GM23338 (cell line): ENCODE data around the gene CGREF1. TPM values are rescaled to one million over a fixed set of nuclear protein-coding genes. Genes with fewer than 3 reads are reported as not detected.

Source experiments
- ATAC-seq: fragments of 200-7000 bp; cut with Tn5 transposase; 3 replicates; pipeline ENCODE4 v1.9.1; 2020
- DNase-seq: peaks from one replicate; pipeline ENCODE4 v3.0.0-alpha.2; 2015; ENCODE audit warnings: low spot score
- H2AFZ ChIP-seq: fragments of 200-600 bp; sonication (generic); 2 replicates; pipeline ENCODE4 v1.8.0; 2016; ENCODE audit warnings: antibody characterized with exemption, mild to moderate bottlenecking, moderate library complexity
- H3F3A ChIP-seq: fragments of 200-600 bp; sonication (generic); replicated peaks from 2 replicates; pipeline ENCODE4 v1.8.0; 2017; ENCODE audit warnings: antibody characterized with exemption, mixed run types, low read depth
- H3K27ac ChIP-seq: fragments of 200-600 bp; sonication (generic); 2 replicates; pipeline ENCODE4 v1.6.1; 2016; ENCODE audit warnings: low read depth
- H3K27me3 ChIP-seq: fragments of 200-600 bp; sonication (generic); 2 replicates; pipeline ENCODE4 v1.8.0; 2016; ENCODE audit warnings: mild to moderate bottlenecking, mixed run types, moderate library complexity; ENCODE audit not compliant: insufficient read depth
- H3K36me3 ChIP-seq: fragments of 200-600 bp; sonication (generic); 2 replicates; pipeline ENCODE4 v1.8.0; 2016; ENCODE audit warnings: mild to moderate bottlenecking; ENCODE audit not compliant: insufficient read depth
- H3K4me1 ChIP-seq: fragments of 200-600 bp; sonication (generic); 2 replicates; pipeline ENCODE4 v1.8.0; 2016; ENCODE audit warnings: mild to moderate bottlenecking, moderate library complexity; ENCODE audit not compliant: insufficient read depth
- H3K4me2 ChIP-seq: fragments of 200-600 bp; sonication (generic); 2 replicates; pipeline ENCODE4 v1.7.1; 2017; ENCODE audit warnings: mixed run types
- H3K4me3 ChIP-seq: fragments of 200-600 bp; sonication (generic); 2 replicates; pipeline ENCODE4 v1.6.1; 2016; ENCODE audit warnings: mixed run types
- H3K79me2 ChIP-seq: fragments of 200-600 bp; sonication (generic); replicated peaks from 2 replicates; pipeline ENCODE4 v1.8.0; 2017; ENCODE audit warnings: mild to moderate bottlenecking; ENCODE audit not compliant: insufficient read depth
- H3K9me2 ChIP-seq: fragments of 200-600 bp; sonication (generic); 2 replicates; pipeline ENCODE4 v1.8.0; 2017; ENCODE audit not compliant: insufficient read depth
- H4K20me1 ChIP-seq: fragments of 200-600 bp; sonication (generic); replicated peaks from 2 replicates; pipeline ENCODE4 v1.8.0; 2017; ENCODE audit warnings: mild to moderate bottlenecking; ENCODE audit not compliant: insufficient read depth
- H3K27ac Mint-ChIP-seq: 2 replicates; pipeline ENCODE4 v1.8.0; 2020; ENCODE audit warnings: inconsistent platforms, mild to moderate bottlenecking, moderate library complexity, mixed read lengths
- H3K27me3 Mint-ChIP-seq: 3 replicates; pipeline ENCODE4 v1.8.0; 2022; ENCODE audit warnings: low read depth, mild to moderate bottlenecking, moderate library complexity, mixed read lengths, inconsistent platforms; ENCODE audit not compliant: insufficient read depth, poor library complexity
- H3K36me3 Mint-ChIP-seq: 3 replicates; pipeline ENCODE4 v1.8.0; 2021; ENCODE audit warnings: low read depth, mild to moderate bottlenecking, inconsistent platforms, moderate library complexity, mixed read lengths
- H3K4me1 Mint-ChIP-seq: 3 replicates; pipeline ENCODE4 v1.8.0; 2020; ENCODE audit warnings: mild to moderate bottlenecking, inconsistent platforms, mixed read lengths
- H3K4me3 Mint-ChIP-seq: 3 replicates; pipeline ENCODE4 v1.8.0; 2021; ENCODE audit warnings: moderate library complexity, mild to moderate bottlenecking, inconsistent platforms, mixed read lengths
- H3K9me3 Mint-ChIP-seq: 3 replicates; pipeline ENCODE4 v1.8.0; 2020; ENCODE audit warnings: moderate library complexity, mild to moderate bottlenecking, inconsistent platforms, mixed read lengths
- polyA plus RNA-seq: library from polyadenylated mRNA; unstranded; fragments of >200 nt; fragmentation: Nextera tagmentation; extraction: Ambion mirVana; gene quantifications from 2 replicates; pipeline ENCODE4 v1.2.1, GENCODE V29; 2016
- total RNA-seq: library from RNA; depleted of rRNA; stranded (reverse); fragments of >200 nt; shearing (Covaris generic); gene quantifications from 2 replicates; pipeline ENCODE4 v1.2.3, GENCODE V29; 2014
- TF ChIP-seq, protein P1 (sequence below): IDR thresholded peaks from 2 replicates; pipeline ENCODE4 v1.6.1; 2016; ENCODE audit warnings: antibody characterized with exemption
- TF ChIP-seq, protein P2 (sequence below): fragments of 250-450 bp; sonication (Bioruptor Pico); IDR thresholded peaks from 2 replicates; pipeline ENCODE4 v1.5.0; 2020; ENCODE audit warnings: mild to moderate bottlenecking, moderate library complexity
- TF ChIP-seq, protein P3 (sequence below): IDR thresholded peaks from one replicate; pipeline ENCODE4 v1.6.1; 2018; ENCODE audit warnings: antibody characterized with exemption; ENCODE audit not compliant: unreplicated experiment

CGREF1 gene
- total and polyA plus RNA-seq, 2 experiments from 2014 or later = 4.1 to 4.5 TPM

DNA sequence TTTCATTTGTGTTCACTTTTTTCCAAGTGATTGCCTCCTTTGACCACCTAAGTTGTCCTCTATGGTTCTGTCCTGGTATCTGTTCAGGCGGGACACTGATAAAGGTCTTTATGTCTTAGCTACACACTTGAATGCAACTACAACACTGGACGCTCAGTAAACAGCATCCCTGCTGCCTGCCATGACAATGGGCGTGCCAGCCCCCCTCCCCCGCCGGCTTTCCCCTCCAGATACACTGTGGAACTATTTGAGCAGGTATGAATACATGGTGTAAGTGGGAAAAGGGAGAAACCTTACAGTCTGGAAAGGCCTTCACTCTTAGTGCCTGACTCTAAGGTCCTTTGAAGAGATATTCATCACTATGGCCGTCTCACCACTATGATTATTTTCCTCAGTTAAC, 61.7 kb downstream of the CGREF1 start:
- Histone ChIP-seq H3K79me2 (no peaks in the 10 kb centered on the region), H3K27me3 (no peaks in the 10 kb centered on the region), H3K9me2 (no peaks in the 10 kb centered on the region), H3K4me2 (no peak overlapping the region), H3K36me3 (peaks cover 15% of the 10 kb centered on the region), H4K20me1 (no peaks in the 10 kb centered on the region; the same call in none of the 2 replicates), H2AFZ (no peak overlapping the region), H3K4me3 (no peak overlapping the region), H3K4me1 (no peaks in the 10 kb centered on the region; the same call in 1 of the 2 replicates), H3F3A (0 out of 2 replicates have a peak, but pooled peaks cover 4% of the 10 kb centered on the region), H3K27ac (no peak overlapping the region)
- DNase-seq (no peak), ATAC-seq (no peak)
- H3K4me1 Mint-ChIP-seq = peaks cover 2% of the 10 kb centered on the region; the same call in 2 of the 3 replicates
- H3K36me3 Mint-ChIP-seq = peaks cover 44% of the 10 kb centered on the region
- H3K9me3 Mint-ChIP-seq = no peaks in the 10 kb centered on the region
- TF ChIP-seq, protein P1, sequence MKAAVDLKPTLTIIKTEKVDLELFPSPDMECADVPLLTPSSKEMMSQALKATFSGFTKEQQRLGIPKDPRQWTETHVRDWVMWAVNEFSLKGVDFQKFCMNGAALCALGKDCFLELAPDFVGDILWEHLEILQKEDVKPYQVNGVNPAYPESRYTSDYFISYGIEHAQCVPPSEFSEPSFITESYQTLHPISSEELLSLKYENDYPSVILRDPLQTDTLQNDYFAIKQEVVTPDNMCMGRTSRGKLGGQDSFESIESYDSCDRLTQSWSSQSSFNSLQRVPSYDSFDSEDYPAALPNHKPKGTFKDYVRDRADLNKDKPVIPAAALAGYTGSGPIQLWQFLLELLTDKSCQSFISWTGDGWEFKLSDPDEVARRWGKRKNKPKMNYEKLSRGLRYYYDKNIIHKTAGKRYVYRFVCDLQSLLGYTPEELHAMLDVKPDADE = no peak
- TF ChIP-seq, protein P2, sequence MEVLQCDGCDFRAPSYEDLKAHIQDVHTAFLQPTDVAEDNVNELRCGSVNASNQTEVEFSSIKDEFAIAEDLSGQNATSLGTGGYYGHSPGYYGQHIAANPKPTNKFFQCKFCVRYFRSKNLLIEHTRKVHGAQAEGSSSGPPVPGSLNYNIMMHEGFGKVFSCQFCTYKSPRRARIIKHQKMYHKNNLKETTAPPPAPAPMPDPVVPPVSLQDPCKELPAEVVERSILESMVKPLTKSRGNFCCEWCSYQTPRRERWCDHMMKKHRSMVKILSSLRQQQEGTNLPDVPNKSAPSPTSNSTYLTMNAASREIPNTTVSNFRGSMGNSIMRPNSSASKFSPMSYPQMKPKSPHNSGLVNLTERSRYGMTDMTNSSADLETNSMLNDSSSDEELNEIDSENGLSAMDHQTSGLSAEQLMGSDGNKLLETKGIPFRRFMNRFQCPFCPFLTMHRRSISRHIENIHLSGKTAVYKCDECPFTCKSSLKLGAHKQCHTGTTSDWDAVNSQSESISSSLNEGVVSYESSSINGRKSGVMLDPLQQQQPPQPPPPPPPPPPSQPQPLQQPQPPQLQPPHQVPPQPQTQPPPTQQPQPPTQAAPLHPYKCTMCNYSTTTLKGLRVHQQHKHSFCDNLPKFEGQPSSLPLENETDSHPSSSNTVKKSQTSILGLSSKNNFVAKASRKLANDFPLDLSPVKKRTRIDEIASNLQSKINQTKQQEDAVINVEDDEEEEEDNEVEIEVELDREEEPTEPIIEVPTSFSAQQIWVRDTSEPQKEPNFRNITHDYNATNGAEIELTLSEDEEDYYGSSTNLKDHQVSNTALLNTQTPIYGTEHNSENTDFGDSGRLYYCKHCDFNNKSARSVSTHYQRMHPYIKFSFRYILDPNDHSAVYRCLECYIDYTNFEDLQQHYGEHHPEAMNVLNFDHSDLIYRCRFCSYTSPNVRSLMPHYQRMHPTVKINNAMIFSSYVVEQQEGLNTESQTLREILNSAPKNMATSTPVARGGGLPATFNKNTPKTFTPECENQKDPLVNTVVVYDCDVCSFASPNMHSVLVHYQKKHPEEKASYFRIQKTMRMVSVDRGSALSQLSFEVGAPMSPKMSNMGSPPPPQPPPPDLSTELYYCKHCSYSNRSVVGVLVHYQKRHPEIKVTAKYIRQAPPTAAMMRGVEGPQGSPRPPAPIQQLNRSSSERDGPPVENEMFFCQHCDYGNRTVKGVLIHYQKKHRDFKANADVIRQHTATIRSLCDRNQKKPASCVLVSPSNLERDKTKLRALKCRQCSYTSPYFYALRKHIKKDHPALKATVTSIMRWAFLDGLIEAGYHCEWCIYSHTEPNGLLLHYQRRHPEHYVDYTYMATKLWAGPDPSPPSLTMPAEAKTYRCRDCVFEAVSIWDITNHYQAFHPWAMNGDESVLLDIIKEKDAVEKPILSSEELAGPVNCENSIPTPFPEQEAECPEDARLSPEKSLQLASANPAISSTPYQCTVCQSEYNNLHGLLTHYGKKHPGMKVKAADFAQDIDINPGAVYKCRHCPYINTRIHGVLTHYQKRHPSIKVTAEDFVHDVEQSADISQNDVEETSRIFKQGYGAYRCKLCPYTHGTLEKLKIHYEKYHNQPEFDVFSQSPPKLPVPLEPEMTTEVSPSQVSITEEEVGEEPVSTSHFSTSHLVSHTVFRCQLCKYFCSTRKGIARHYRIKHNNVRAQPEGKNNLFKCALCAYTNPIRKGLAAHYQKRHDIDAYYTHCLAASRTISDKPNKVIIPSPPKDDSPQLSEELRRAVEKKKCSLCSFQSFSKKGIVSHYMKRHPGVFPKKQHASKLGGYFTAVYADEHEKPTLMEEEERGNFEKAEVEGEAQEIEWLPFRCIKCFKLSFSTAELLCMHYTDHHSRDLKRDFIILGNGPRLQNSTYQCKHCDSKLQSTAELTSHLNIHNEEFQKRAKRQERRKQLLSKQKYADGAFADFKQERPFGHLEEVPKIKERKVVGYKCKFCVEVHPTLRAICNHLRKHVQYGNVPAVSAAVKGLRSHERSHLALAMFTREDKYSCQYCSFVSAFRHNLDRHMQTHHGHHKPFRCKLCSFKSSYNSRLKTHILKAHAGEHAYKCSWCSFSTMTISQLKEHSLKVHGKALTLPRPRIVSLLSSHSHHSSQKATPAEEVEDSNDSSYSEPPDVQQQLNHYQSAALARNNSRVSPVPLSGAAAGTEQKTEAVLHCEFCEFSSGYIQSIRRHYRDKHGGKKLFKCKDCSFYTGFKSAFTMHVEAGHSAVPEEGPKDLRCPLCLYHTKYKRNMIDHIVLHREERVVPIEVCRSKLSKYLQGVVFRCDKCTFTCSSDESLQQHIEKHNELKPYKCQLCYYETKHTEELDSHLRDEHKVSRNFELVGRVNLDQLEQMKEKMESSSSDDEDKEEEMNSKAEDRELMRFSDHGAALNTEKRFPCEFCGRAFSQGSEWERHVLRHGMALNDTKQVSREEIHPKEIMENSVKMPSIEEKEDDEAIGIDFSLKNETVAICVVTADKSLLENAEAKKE (CRISPR knock-in tag) = no peak
- TF ChIP-seq, protein P3, sequence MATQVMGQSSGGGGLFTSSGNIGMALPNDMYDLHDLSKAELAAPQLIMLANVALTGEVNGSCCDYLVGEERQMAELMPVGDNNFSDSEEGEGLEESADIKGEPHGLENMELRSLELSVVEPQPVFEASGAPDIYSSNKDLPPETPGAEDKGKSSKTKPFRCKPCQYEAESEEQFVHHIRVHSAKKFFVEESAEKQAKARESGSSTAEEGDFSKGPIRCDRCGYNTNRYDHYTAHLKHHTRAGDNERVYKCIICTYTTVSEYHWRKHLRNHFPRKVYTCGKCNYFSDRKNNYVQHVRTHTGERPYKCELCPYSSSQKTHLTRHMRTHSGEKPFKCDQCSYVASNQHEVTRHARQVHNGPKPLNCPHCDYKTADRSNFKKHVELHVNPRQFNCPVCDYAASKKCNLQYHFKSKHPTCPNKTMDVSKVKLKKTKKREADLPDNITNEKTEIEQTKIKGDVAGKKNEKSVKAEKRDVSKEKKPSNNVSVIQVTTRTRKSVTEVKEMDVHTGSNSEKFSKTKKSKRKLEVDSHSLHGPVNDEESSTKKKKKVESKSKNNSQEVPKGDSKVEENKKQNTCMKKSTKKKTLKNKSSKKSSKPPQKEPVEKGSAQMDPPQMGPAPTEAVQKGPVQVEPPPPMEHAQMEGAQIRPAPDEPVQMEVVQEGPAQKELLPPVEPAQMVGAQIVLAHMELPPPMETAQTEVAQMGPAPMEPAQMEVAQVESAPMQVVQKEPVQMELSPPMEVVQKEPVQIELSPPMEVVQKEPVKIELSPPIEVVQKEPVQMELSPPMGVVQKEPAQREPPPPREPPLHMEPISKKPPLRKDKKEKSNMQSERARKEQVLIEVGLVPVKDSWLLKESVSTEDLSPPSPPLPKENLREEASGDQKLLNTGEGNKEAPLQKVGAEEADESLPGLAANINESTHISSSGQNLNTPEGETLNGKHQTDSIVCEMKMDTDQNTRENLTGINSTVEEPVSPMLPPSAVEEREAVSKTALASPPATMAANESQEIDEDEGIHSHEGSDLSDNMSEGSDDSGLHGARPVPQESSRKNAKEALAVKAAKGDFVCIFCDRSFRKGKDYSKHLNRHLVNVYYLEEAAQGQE = no peak
- no peak overlapping the region for H3K4me3 Mint-ChIP-seq
- H3K27ac Mint-ChIP-seq = no peak overlapping the region
- H3K27me3 Mint-ChIP-seq = peaks cover 3% of the 10 kb centered on the region
